ENCODE measurements around the gene CHPF2. TPM values are rescaled to one million over a fixed set of nuclear protein-coding genes. Genes with fewer than 3 reads are reported as not detected.

The CHPF2 gene
- total and polyA plus RNA-seq, 2 of the 13 experiments (the other 11 are each of a cell fraction or from before 2014, with no cell fraction given), result 15.4 to 21.5 TPM

MicroRNA genes within 50 kb of the gene (microRNA counts, 767-probe panel; counts per million panel counts)
- microRNA hsa-miR-671-3p (not detected), microRNA hsa-miR-671-5p (not detected)

Other genes starting within 250 kb of the CHPF2 start
- gene NOS3, start 241.5 kb upstream of the CHPF2 start, total RNA-seq (2016; rRNA removed; fragmentation: Illumina TruSeq; extraction: Trizol), result 3.7 and 4.8 TPM in 2 replicates
- gene NOS3, start 241.5 kb upstream of the CHPF2 start, polyA plus RNA-seq (2011; rRNA removed), result 7.5 and 10.1 TPM in 2 replicates
- gene ATG9B, start 208.0 kb upstream of the CHPF2 start, total RNA-seq (2016; rRNA removed; fragmentation: Illumina TruSeq; extraction: Trizol), result not detected in 2 replicates
- 0.24 and 0.39 TPM in 2 replicates for gene ATG9B, start 208.0 kb upstream of the CHPF2 start, polyA plus RNA-seq (2011; rRNA removed)
- gene ABCB8, start 204.0 kb upstream of the CHPF2 start, total RNA-seq (2016; rRNA removed; fragmentation: Illumina TruSeq; extraction: Trizol), result 7.2 and 16.7 TPM in 2 replicates
- gene ABCB8, start 204.0 kb upstream of the CHPF2 start, polyA plus RNA-seq (2011; rRNA removed), result 6.6 and 6.9 TPM in 2 replicates
- not detected in 2 replicates for gene ASIC3, start 184.0 kb upstream of the CHPF2 start, total RNA-seq (2016; rRNA removed; fragmentation: Illumina TruSeq; extraction: Trizol)
- gene ASIC3, start 184.0 kb upstream of the CHPF2 start, polyA plus RNA-seq (2011; rRNA removed), result 0.50 and 0.51 TPM in 2 replicates
- gene CDK5, start 174.6 kb upstream of the CHPF2 start, total RNA-seq (2016; rRNA removed; fragmentation: Illumina TruSeq; extraction: Trizol), result 21.3 and 22.6 TPM in 2 replicates
- gene CDK5, start 174.6 kb upstream of the CHPF2 start, polyA plus RNA-seq (2011; rRNA removed), result 16.4 and 17.3 TPM in 2 replicates
- 47.4 and 73.4 TPM in 2 replicates for gene SLC4A2, start 172.9 kb upstream of the CHPF2 start, total RNA-seq (2016; rRNA removed; fragmentation: Illumina TruSeq; extraction: Trizol)
- gene SLC4A2, start 172.9 kb upstream of the CHPF2 start, polyA plus RNA-seq (2011; rRNA removed), result 46.0 and 51.9 TPM in 2 replicates
- 33.0 and 52.9 TPM in 2 replicates for gene FASTK, start 151.7 kb upstream of the CHPF2 start, total RNA-seq (2016; rRNA removed; fragmentation: Illumina TruSeq; extraction: Trizol)
- gene FASTK, start 151.7 kb upstream of the CHPF2 start, polyA plus RNA-seq (2011; rRNA removed), result 55.7 and 69.5 TPM in 2 replicates
- 31.8 and 51.6 TPM in 2 replicates for gene TMUB1, start 149.0 kb upstream of the CHPF2 start, total RNA-seq (2016; rRNA removed; fragmentation: Illumina TruSeq; extraction: Trizol)
- 44.8 and 47.8 TPM in 2 replicates for gene TMUB1, start 149.0 kb upstream of the CHPF2 start, polyA plus RNA-seq (2011; rRNA removed)
- gene AGAP3, start 146.0 kb upstream of the CHPF2 start, total RNA-seq (2016; rRNA removed; fragmentation: Illumina TruSeq; extraction: Trizol), result 24.9 and 31.3 TPM in 2 replicates
- 61.4 and 62.0 TPM in 2 replicates for gene AGAP3, start 146.0 kb upstream of the CHPF2 start, polyA plus RNA-seq (2011; rRNA removed)
- not detected in 2 replicates for gene GBX1, start 64.8 kb upstream of the CHPF2 start, total RNA-seq (2016; rRNA removed; fragmentation: Illumina TruSeq; extraction: Trizol)
- not detected in 2 replicates for gene GBX1, start 64.8 kb upstream of the CHPF2 start, polyA plus RNA-seq (2011; rRNA removed)
- not detected in 2 replicates for gene ASB10, start 45.2 kb upstream of the CHPF2 start, total RNA-seq (2016; rRNA removed; fragmentation: Illumina TruSeq; extraction: Trizol)
- not detected in 2 replicates for gene ASB10, start 45.2 kb upstream of the CHPF2 start, polyA plus RNA-seq (2011; rRNA removed)
- not detected in 2 replicates for gene H2BK1, start 22.0 kb upstream of the CHPF2 start, total RNA-seq (2016; rRNA removed; fragmentation: Illumina TruSeq; extraction: Trizol)
- not detected in 2 replicates for gene H2BK1, start 22.0 kb upstream of the CHPF2 start, polyA plus RNA-seq (2011; rRNA removed)
- 42.5 and 43.0 TPM in 2 replicates for gene ABCF2, start 5.3 kb upstream of the CHPF2 start, total RNA-seq (2016; rRNA removed; fragmentation: Illumina TruSeq; extraction: Trizol)
- 16.3 and 18.5 TPM in 2 replicates for gene ABCF2, start 5.3 kb upstream of the CHPF2 start, polyA plus RNA-seq (2011; rRNA removed)
- 0.53 and 0.62 TPM in 2 replicates for gene SMARCD3, start 16.2 kb downstream of the CHPF2 start, total RNA-seq (2016; rRNA removed; fragmentation: Illumina TruSeq; extraction: Trizol)
- 0.20 and 0.44 TPM in 2 replicates for gene SMARCD3, start 16.2 kb downstream of the CHPF2 start, polyA plus RNA-seq (2011; rRNA removed)
- gene NUB1, start 109.3 kb downstream of the CHPF2 start, total RNA-seq (2016; rRNA removed; fragmentation: Illumina TruSeq; extraction: Trizol), result 37.0 and 47.3 TPM in 2 replicates
- 26.0 and 27.1 TPM in 2 replicates for gene NUB1, start 109.3 kb downstream of the CHPF2 start, polyA plus RNA-seq (2011; rRNA removed)
- gene WDR86, start 177.6 kb downstream of the CHPF2 start, total RNA-seq (2016; rRNA removed; fragmentation: Illumina TruSeq; extraction: Trizol), result 0.11 TPM in 1 of 2 replicates, not detected in the other
- 2.9 and 4.3 TPM in 2 replicates for gene WDR86, start 177.6 kb downstream of the CHPF2 start, polyA plus RNA-seq (2011; rRNA removed)
- not detected in 2 replicates for gene CRYGN, start 207.7 kb downstream of the CHPF2 start, total RNA-seq (2016; rRNA removed; fragmentation: Illumina TruSeq; extraction: Trizol)
- 0.11 TPM in 1 of 2 replicates, not detected in the other for gene CRYGN, start 207.7 kb downstream of the CHPF2 start, polyA plus RNA-seq (2011; rRNA removed)

All from HepG2 (cell line).